GM12878 (cell line): ENCODE results near the gene THBS3. TPM values are rescaled to one million over a fixed set of nuclear protein-coding genes. Genes with fewer than 3 reads are reported as not detected.

Experiments used
- ATAC-seq: fragments of 200-7000 bp; cut with Tn5 transposase; 3 replicates; pipeline ENCODE4 v1.9.1; 2020; ENCODE audit warnings: mild to moderate bottlenecking, moderate library complexity
- BruUV-seq: library from RNA; stranded (reverse); fragments of 400-500 nt; replicated peaks from 2 replicates; lab custom pipeline; 2021; lab: Mats Ljungman, UMichigan
- CTCF ChIA-PET: fragments of 300-600 bp; sonication (Branson Sonifier 250); formaldehyde crosslinking; extraction: SDS; loops from one replicate; lab custom pipeline; 2021; ENCODE audit warnings: inconsistent platforms; lab: Yijun Ruan, JAX
- POLR2A ChIA-PET: fragments of 350-600 bp; formaldehyde crosslinking; extraction: SDS; loops from one replicate; lab custom pipeline; 2021; ENCODE audit warnings: inconsistent platforms; lab: Charles Lee
- RAD21 ChIA-PET: fragments of 300-600 bp; sonication (Branson Sonifier 250); formaldehyde crosslinking; loops from one replicate; lab custom pipeline; 2023; ENCODE audit warnings: antibody characterized with exemption; ENCODE audit not compliant: unreplicated experiment; lab: Charles Lee
- SMC1A ChIA-PET: fragments of 300-600 bp; sonication (Branson Sonifier 250); formaldehyde crosslinking; loops from one replicate; lab custom pipeline; 2023; ENCODE audit not compliant: unreplicated experiment, uncharacterized antibody; lab: Charles Lee
- DNase-seq: peaks from one replicate; pipeline ENCODE4 v3.0.0-alpha.2; 2011; ENCODE audit warnings: low read depth, low spot score
- FAIRE-seq: peaks from 3 replicates; lab custom pipeline; 2011; peaks lifted over from hg19 to GRCh38; lab: Jason Lieb, UNC
- H2AFZ ChIP-seq: 2 replicates; pipeline ENCODE4 v1.6.0; 2011; ENCODE audit warnings: low read depth, low read length, control low read depth; ENCODE audit not compliant: control insufficient read depth
- H3K27ac ChIP-seq: 2 replicates; pipeline ENCODE4 v1.5.1; 2011; ENCODE audit warnings: control low read depth; ENCODE audit not compliant: control insufficient read depth, insufficient read depth
- H3K27me3 ChIP-seq, 2 experiments: replicated peaks in 1 of 2; 2 replicates each; pipeline versions ENCODE4 v1.6.0 to v1.6.1; 2011; ENCODE audit warnings: low read length in 1 of 2; ENCODE audit not compliant: control insufficient read depth in 2 of 2, insufficient read depth in 2 of 2
- H3K36me3 ChIP-seq, 2 experiments: 2 replicates each; pipeline ENCODE4 v1.5.1; 2011; ENCODE audit warnings: low read length in 1 of 2; ENCODE audit not compliant: control insufficient read depth in 2 of 2, insufficient read depth in 2 of 2
- H3K4me1 ChIP-seq: 2 replicates; pipeline ENCODE4 v1.6.1; 2011; ENCODE audit warnings: mild to moderate bottlenecking, low read length, moderate library complexity, mixed read lengths; ENCODE audit not compliant: control insufficient read depth, insufficient read depth
- H3K4me2 ChIP-seq: 2 replicates; pipeline ENCODE4 v1.6.0; 2011; ENCODE audit warnings: control low read depth; ENCODE audit not compliant: control insufficient read depth, insufficient read depth
- H3K4me3 ChIP-seq: fragments of 200-600 bp; sonication (generic); 2 replicates; pipeline ENCODE4 v1.5.1; 2016
- H3K79me2 ChIP-seq: 2 replicates; pipeline ENCODE4 v1.6.0; 2011; ENCODE audit warnings: low read length; ENCODE audit not compliant: control insufficient read depth, insufficient read depth
- H3K9ac ChIP-seq: 2 replicates; pipeline ENCODE4 v1.8.0; 2011; ENCODE audit warnings: low read length, control low read depth, mixed read lengths; ENCODE audit not compliant: control insufficient read depth, insufficient read depth
- H3K9me3 ChIP-seq: replicated peaks from 3 replicates; pipeline ENCODE4 v1.5.1; 2011; ENCODE audit warnings: mild to moderate bottlenecking, low read length; ENCODE audit not compliant: control insufficient read depth, insufficient read depth
- H4K20me1 ChIP-seq: 2 replicates; pipeline ENCODE4 v1.6.0; 2011; ENCODE audit not compliant: control insufficient read depth, insufficient read depth
- BCL11A ChIP-seq: IDR thresholded peaks from 2 replicates; pipeline ENCODE4 v1.6.1; 2011; ENCODE audit warnings: low read depth, low read length
- HCFC1 ChIP-seq: fragments of 150-350 bp; IDR thresholded peaks from 2 replicates; pipeline ENCODE4 v1.6.1; 2014; ENCODE audit warnings: low read length
- JUNB ChIP-seq: IDR thresholded peaks from 2 replicates; pipeline ENCODE4 v1.6.1; 2016; ENCODE audit warnings: antibody characterized with exemption, mild to moderate bottlenecking
- MEF2B ChIP-seq: fragments of 450-650 bp; IDR thresholded peaks from 2 replicates; pipeline ENCODE4 v1.6.1; 2018; ENCODE audit warnings: mild to moderate bottlenecking, moderate library complexity; ENCODE audit not compliant: partially characterized antibody, poor library complexity, severe bottlenecking
- NR2F1 ChIP-seq: fragments of 450-650 bp; conservative IDR thresholded peaks from 2 replicates; pipeline ENCODE4 v1.6.1; 2017; ENCODE audit warnings: mild to moderate bottlenecking
- PBX3 ChIP-seq: IDR thresholded peaks from 2 replicates; pipeline ENCODE4 v1.6.1; 2011; ENCODE audit warnings: mild to moderate bottlenecking, low read depth, low read length, moderate library complexity; ENCODE audit not compliant: insufficient replicate concordance
- SKIL ChIP-seq: fragments of 450-650 bp; IDR thresholded peaks from 2 replicates; pipeline ENCODE4 v1.6.1; 2017; ENCODE audit warnings: mild to moderate bottlenecking, low read depth, inconsistent platforms; ENCODE audit not compliant: poor library complexity, severe bottlenecking
- SRF ChIP-seq, 2 experiments: IDR thresholded peaks; 2 replicates each; pipeline ENCODE4 v1.6.1; 2011; ENCODE audit warnings: low read depth in 2 of 2, low read length in 2 of 2, mild to moderate bottlenecking in 1 of 2, moderate library complexity in 1 of 2
- TAF1 ChIP-seq: IDR thresholded peaks from 2 replicates; pipeline ENCODE4 v1.6.1; 2011; ENCODE audit warnings: mild to moderate bottlenecking, low read depth, low read length, borderline replicate concordance
- TARDBP ChIP-seq: IDR thresholded peaks from 2 replicates; pipeline ENCODE4 v1.6.1; 2016; ENCODE audit warnings: borderline replicate concordance
- ZBTB11 ChIP-seq: fragments of 450-650 bp; formaldehyde crosslinking; IDR thresholded peaks from 2 replicates; pipeline ENCODE4 v1.5.0; 2022; ENCODE audit warnings: mild to moderate bottlenecking, missing genetic modification characterization
- ZNF217 ChIP-seq: fragments of 450-650 bp; IDR thresholded peaks from 2 replicates; pipeline ENCODE4 v1.6.1; 2017; ENCODE audit warnings: antibody characterized with exemption, mild to moderate bottlenecking
- ZNF384 ChIP-seq: IDR thresholded peaks from 2 replicates; pipeline ENCODE4 v1.6.1; 2012; ENCODE audit warnings: low read depth, mild to moderate bottlenecking, low read length, improper control_type of control experiment, borderline replicate concordance
- WGBS: methylation state at CpG from one replicate; pipeline ENCODE4 v1.1.6; 2016; ENCODE audit warnings: low lambda C conversion rate; ENCODE audit not compliant: insufficient replicate concordance, insufficient coverage; ENCODE audit errors: missing lambda C conversion rate; 5-methylcytosine and 5-hydroxymethylcytosine counted together
- in situ Hi-C: fragments of 300-500 bp; cut with MboI; formaldehyde crosslinking; loops from 9 replicates; pipeline ENCODE4 v1.14.3; 2018; ENCODE audit warnings: mixed read lengths
- intact Hi-C: fragments of 100-400 bp; cut with micrococcal nuclease; formaldehyde crosslinking; loops from one replicate; pipeline ENCODE4 v1.14.2; 2022; ENCODE audit not compliant: unreplicated experiment
- polyA plus RNA-seq, 11 experiments: library from polyadenylated mRNA; depleted of rRNA in 4 of 11; unstranded in 6 of 11; stranded (reverse) in 5 of 11; fragments of >200 nt; fragmentation: Nextera tagmentation in 4 of 11; fragmentation: Illumina TruSeq in 1 of 11; extraction: Ambion mirVana in 4 of 11; extraction: Trizol in 1 of 11; gene quantifications; 1 replicate in 1 of 11; 2 replicates in 10 of 11; pipeline versions ENCODE4 v1.2.1 to v1.2.3, GENCODE V29; 2011 to 2016; ENCODE audit warnings: inconsistent platforms in 2 of 11, missing spikeins in 2 of 11, low read depth in 1 of 11
- total RNA-seq, 4 experiments: library from RNA; depleted of rRNA in 3 of 4; stranded (reverse); fragments of >200 nt in 3 of 4; fragmentation: Illumina TruSeq in 1 of 4; extraction: Trizol in 1 of 4; gene quantifications; 2 replicates each; pipeline versions ENCODE4 v1.2.1 to v1.2.3, GENCODE V29; 2013 to 2021
- TF ChIP-seq, protein P1 (sequence below): IDR thresholded peaks from 2 replicates; pipeline ENCODE4 v1.6.1; 2011; ENCODE audit warnings: low read depth, low read length, improper control_type of control experiment, borderline replicate concordance

THBS3 gene
- total and polyA plus RNA-seq, 10 of the 15 experiments (the other 5 are each of a cell fraction or from before 2014, with no cell fraction given): 0.66 to 3.6 (median 2.0) TPM

DNA sequence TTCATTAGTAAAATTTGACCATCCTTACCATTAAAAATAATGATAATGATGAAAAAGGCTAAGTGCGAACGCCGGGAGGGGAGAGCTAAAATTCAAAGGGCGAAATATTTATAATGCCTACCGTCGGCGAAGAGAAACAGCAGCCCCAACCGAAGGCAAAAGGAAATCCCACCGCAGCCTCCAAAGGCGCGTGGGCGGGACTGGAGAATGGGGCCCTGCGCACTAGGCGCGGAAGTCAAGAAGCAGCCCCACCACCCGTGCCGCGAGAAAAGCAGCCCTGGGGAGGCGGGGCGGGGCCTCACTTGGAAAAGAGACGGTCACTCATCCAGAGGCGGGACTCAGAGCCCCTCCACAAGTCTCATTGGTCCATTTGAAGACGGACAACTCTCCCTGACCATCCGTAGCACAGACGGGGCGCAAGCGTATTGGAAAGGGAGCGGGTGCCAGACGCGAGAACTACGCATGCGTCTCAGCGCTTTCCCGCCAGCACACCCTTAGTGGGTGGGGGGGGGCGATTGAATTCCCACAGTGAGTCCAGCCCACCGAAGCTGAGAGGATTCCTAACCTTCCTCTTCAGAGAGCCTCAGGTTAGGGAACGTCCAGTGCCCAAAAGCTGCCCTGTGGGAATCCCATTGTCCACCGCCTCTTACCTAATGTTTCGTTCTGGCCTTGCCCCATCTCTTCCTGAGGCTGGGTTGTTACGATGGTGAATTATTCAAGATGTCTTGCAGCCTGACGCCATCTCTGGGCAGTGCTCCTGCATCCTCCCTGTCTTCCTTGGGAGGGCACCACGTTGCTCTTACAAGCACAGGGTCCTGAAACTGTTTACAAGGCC, 19.8 kb upstream of the THBS3 start:
- ChIA-PET RAD21 (interaction anchor here (1.0 to 6.5 kb wide), 9 partner anchors 13 to 136 kb away, joined by 3 to 85 read pairs (median 4); partner anchors contain the start of genes KRTCAP2, MTX1 and THBS3), POLR2A (interaction anchor here (0.6 to 6.9 kb wide), 10 partner anchors 14 to 81 kb away, joined by 3 to 84 read pairs (median 5); partner anchors contain the start of genes FDPS, KRTCAP2, MTX1 and THBS3), SMC1A (interaction anchor here (0.8 to 6.7 kb wide), 7 partner anchors 9 to 55 kb away, joined by 3 to 89 read pairs (median 5); partner anchors contain the start of genes KRTCAP2, MTX1 and THBS3), CTCF (interaction anchor here (1.0 to 7.0 kb wide), 15 partner anchors 13 to 276 kb away, joined by 3 to 154 read pairs (median 9); partner anchors contain the start of genes KRTCAP2, MTX1, SCAMP3 and THBS3)
- DNase-seq (peak; percentile 96), FAIRE-seq (peak; percentile 99), ATAC-seq (peak; percentile 95)
- Histone ChIP-seq H2AFZ (peak overlapping the region; percentile 92), H3K27me3 (no peaks in the 10 kb centered on the region), H3K27ac (peak overlapping the region; percentile 96), H3K79me2 (peaks cover 22% of the 10 kb centered on the region), H3K4me2 (peak overlapping the region; percentile 88), H4K20me1 (no peaks in the 10 kb centered on the region), H3K4me3 (peak overlapping the region; percentile 67), H3K4me1 (peaks cover 36% of the 10 kb centered on the region), H3K9me3 (no peaks in the 10 kb centered on the region), H3K36me3 (no peaks in the 10 kb centered on the region; a peak in 1 of 4 replicates), H3K9ac (peak overlapping the region; percentile 94)
- WGBS: under 1% methylated on average over 42 of the region's 42 CpGs
- in situ Hi-C loops: no loop called here
- intact Hi-C loops: no loop called here
- TSS peak; percentile 99 for BruUV-seq
- TF ChIP-seq NR2F1: no peak
- TF ChIP-seq SKIL: peak; percentile 15
- TF ChIP-seq ZBTB11 (CRISPR knock-in tag): no peak
- TF ChIP-seq ZNF384: no peak
- TF ChIP-seq HCFC1: no peak; the same call in 1 of the 2 replicates
- TF ChIP-seq, protein P1, sequence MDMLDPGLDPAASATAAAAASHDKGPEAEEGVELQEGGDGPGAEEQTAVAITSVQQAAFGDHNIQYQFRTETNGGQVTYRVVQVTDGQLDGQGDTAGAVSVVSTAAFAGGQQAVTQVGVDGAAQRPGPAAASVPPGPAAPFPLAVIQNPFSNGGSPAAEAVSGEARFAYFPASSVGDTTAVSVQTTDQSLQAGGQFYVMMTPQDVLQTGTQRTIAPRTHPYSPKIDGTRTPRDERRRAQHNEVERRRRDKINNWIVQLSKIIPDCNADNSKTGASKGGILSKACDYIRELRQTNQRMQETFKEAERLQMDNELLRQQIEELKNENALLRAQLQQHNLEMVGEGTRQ: no peak
- TF ChIP-seq SRF (IDR thresholded peaks at IDR 0.05; ENCODE audit: low read depth in 2 of 2, low read length in 2 of 2): no peak
- TF ChIP-seq TAF1: peak; percentile 80
- no peak for TF ChIP-seq MEF2B
- no peak for TF ChIP-seq JUNB
- TF ChIP-seq ZNF217: peak; percentile 33; the same call in 1 of the 2 replicates
- TF ChIP-seq TARDBP: no peak
- no peak for TF ChIP-seq BCL11A
- TF ChIP-seq PBX3: peak; percentile 96
